Parathyroid adenoma (tissue), 2 donors: ENCODE data around the gene ETV1.

Experiments used
- H2AFZ ChIP-seq: fragments of 300-600 bp; sonication (generic); one replicate; pipeline ENCODE4 v1.7.0; 2017; ENCODE audit warnings: antibody characterized with exemption, mild to moderate bottlenecking
- H3K27ac ChIP-seq: fragments of 300-600 bp; sonication (generic); one replicate; pipeline ENCODE4 v1.7.0; 2017
- H3K27me3 ChIP-seq: fragments of 300-600 bp; sonication (generic); one replicate; pipeline ENCODE4 v1.7.0; 2017; ENCODE audit warnings: low read length; ENCODE audit not compliant: control insufficient read depth, insufficient read depth
- H3K36me3 ChIP-seq: fragments of 300-600 bp; sonication (generic); one replicate; pipeline ENCODE4 v1.7.0; 2017; ENCODE audit warnings: low read length; ENCODE audit not compliant: control insufficient read depth, insufficient read depth
- H3K4me1 ChIP-seq: fragments of 300-600 bp; sonication (generic); one replicate; pipeline ENCODE4 v1.7.0; 2017; ENCODE audit warnings: control low read depth
- H3K4me2 ChIP-seq: fragments of 300-600 bp; sonication (generic); one replicate; pipeline ENCODE4 v1.7.0; 2017; ENCODE audit warnings: low read length
- H3K4me3 ChIP-seq: fragments of 300-600 bp; sonication (generic); one replicate; pipeline ENCODE4 v1.7.0; 2017; ENCODE audit warnings: low read depth, low read length
- H3K79me2 ChIP-seq: fragments of 300-600 bp; sonication (generic); one replicate; pipeline ENCODE4 v1.7.0; 2017; ENCODE audit warnings: control low read depth
- H3K9ac ChIP-seq: fragments of 300-600 bp; sonication (generic); one replicate; pipeline ENCODE4 v1.7.0; 2017; ENCODE audit warnings: mild to moderate bottlenecking
- H3K9me3 ChIP-seq: fragments of 300-600 bp; sonication (generic); one replicate; pipeline ENCODE4 v1.7.0; 2017; ENCODE audit warnings: low read length; ENCODE audit not compliant: control insufficient read depth
- TF ChIP-seq, protein P1 (sequence below): fragments of 300-600 bp; sonication (generic); IDR thresholded peaks from one replicate; pipeline ENCODE4 v1.7.0; 2017; ENCODE audit warnings: antibody characterized with exemption, mild to moderate bottlenecking
- donor health status: primary hyperparathyroidism.

Gene ETV1

DNA sequence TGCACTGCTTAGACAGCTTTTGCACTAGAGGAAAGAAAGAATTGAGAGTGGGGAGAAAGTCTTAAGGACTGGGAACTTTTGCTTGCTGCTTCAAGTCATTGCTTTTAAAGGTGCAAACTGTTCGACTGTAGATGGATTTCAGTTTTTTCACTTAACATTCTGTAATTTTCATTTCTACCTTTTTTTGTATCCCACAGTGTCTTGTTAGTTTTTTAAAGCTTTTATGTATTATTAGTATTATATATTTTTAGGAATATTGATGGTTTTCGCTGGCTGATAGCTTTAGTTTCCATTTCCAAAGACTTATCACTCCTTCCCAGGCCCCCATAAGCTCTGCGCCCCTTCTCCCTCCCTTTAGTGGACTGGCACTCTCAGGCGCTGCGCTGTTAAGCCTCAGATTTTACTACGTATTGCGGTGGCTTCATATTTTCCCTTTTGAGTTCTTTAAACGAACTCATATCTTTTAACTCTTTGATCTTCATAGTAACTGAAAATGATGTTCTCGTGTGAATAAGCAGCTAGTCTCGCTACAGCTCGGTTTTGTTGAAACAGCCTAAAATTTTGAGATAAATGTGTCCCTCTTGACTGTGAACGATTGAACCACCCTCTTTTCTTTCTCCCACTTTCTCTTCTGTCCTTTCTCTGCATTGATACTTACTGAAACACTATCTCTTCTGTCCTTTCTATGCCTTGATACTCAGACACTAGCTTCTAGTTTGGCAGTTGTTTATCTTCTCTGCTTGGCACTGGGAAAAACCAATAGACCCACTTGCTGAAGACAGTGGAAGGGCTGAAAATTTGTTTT is 2.5 kb upstream of the ETV1 start:
- H3K36me3 ChIP-seq, result no peaks in the 10 kb centered on the region
- H3K27ac ChIP-seq, result peak overlapping the region; percentile 94
- H3K4me1 ChIP-seq, result no peaks in the 10 kb centered on the region
- TF ChIP-seq, protein P1, sequence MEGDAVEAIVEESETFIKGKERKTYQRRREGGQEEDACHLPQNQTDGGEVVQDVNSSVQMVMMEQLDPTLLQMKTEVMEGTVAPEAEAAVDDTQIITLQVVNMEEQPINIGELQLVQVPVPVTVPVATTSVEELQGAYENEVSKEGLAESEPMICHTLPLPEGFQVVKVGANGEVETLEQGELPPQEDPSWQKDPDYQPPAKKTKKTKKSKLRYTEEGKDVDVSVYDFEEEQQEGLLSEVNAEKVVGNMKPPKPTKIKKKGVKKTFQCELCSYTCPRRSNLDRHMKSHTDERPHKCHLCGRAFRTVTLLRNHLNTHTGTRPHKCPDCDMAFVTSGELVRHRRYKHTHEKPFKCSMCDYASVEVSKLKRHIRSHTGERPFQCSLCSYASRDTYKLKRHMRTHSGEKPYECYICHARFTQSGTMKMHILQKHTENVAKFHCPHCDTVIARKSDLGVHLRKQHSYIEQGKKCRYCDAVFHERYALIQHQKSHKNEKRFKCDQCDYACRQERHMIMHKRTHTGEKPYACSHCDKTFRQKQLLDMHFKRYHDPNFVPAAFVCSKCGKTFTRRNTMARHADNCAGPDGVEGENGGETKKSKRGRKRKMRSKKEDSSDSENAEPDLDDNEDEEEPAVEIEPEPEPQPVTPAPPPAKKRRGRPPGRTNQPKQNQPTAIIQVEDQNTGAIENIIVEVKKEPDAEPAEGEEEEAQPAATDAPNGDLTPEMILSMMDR, result no peak
- H3K79me2 ChIP-seq, result no peaks in the 10 kb centered on the region
- no peaks in the 10 kb centered on the region for H3K9me3 ChIP-seq
- no peak overlapping the region for H3K9ac ChIP-seq
- H2AFZ ChIP-seq, result peak overlapping the region; percentile 93
- peak overlapping the region; percentile 80 for H3K4me3 ChIP-seq
- H3K27me3 ChIP-seq, result no peaks in the 10 kb centered on the region
- peak overlapping the region; percentile 59 for H3K4me2 ChIP-seq

DNA sequence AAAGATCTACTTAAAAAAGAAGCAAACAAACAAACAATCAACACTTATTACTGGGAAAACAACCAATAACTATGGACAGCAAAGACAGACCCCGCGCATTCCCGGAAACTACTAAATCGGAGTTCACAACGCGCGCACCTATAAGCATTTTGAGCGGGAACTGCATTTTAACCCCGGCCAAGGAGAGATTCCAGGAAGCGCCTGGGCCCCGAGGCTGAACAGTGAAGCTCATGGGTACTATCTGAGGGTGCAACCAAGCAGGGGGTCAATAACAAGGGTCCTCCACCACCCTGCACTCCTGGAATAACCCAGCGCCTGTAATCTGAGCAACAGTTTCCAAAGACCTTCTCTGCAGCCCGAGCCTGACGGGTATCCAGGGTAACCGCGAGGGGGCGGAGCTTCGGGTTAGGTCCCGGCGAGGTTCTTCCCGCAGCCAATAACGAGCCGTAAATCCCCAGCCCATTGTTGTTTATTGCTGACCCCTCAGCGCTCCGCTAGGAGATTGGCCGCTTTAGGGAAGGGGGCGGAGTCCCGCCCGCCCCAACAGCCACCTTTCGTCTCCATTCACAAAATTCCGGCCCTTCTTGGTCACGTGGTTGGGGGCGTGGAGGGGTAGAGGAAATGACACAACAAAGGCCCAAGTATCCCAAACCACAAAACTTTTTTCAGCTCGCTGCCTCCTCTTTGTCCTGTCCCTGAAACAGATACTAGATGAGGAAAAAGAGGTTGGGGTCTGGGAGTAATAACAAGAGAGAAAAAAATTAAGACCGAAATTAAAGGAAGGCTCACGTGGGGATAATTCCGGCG is 1.7 kb upstream of the ETV1 start:
- Histone ChIP-seq H3K9me3 (no peaks in the 10 kb centered on the region), H3K79me2 (no peaks in the 10 kb centered on the region), H3K4me2 (peak overlapping the region; percentile 82), H3K4me3 (peak overlapping the region; percentile 80), H3K36me3 (no peaks in the 10 kb centered on the region), H3K4me1 (no peaks in the 10 kb centered on the region), H2AFZ (peak overlapping the region; percentile 93), H3K27ac (peak overlapping the region; percentile 94), H3K9ac (no peak overlapping the region), H3K27me3 (no peaks in the 10 kb centered on the region)
- TF ChIP-seq, protein P1, result no peak

DNA sequence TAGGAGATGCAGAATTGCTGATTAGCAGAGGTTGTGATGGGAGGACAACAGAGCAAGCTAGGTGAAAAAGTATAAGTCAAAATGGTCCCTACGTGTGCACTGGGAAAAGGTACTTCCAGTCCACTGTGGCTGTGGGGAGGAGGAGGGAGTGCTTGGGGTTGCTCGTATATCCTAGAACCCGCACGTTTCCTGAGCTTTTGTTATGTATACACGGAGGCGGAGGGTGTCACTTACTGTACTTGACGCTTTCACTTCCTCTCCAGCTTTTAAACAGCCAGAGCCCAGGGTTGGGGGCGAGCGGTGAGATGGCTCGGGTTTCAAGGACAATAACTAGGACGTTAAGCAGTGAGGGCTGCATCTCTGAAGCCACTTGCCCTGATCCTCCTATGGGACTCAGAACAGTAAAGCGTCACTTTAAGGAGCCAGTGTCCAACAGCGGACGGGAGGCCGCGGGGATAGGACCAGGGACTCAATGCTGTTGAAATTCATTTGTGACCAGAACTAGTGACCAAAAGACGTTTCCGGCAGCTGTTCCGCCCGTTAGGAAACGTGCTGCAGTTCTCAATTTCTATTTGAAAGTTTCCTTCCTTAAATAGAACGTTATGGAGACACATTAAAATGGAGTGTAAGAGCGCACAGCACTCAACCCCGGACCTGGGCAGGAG is 985 bp upstream of the ETV1 start:
- Histone ChIP-seq H2AFZ (peak overlapping the region; percentile 93), H3K9ac (no peak overlapping the region), H3K4me2 (peak overlapping the region; percentile 82), H3K4me1 (no peaks in the 10 kb centered on the region), H3K4me3 (peak overlapping the region; percentile 80), H3K27me3 (no peaks in the 10 kb centered on the region), H3K79me2 (no peaks in the 10 kb centered on the region), H3K9me3 (no peaks in the 10 kb centered on the region), H3K27ac (peak overlapping the region; percentile 94), H3K36me3 (no peaks in the 10 kb centered on the region)
- TF ChIP-seq, protein P1, result no peak

DNA sequence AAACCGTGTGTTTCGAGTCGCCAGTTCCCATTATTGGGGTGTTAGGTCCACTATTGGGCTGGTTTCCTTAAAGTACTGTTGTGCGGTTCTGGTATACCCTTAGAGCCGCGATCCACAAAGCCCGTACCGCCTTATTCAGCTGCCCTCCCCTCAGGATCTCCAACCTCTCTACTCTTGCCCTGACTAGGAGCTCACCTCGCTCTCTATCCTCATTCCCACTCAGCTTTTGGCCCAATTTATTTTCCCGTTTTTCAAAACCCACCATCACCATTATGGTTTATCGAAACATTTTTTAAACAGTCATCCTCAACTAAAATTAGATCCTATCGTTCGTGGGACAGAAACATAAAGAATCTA is 461 bp upstream of the ETV1 start:
- no peak overlapping the region for H3K9ac ChIP-seq
- no peaks in the 10 kb centered on the region for H3K79me2 ChIP-seq
- peak overlapping the region; percentile 82 for H3K4me2 ChIP-seq
- no peaks in the 10 kb centered on the region for H3K9me3 ChIP-seq
- no peaks in the 10 kb centered on the region for H3K4me1 ChIP-seq
- H3K4me3 ChIP-seq, result peak overlapping the region; percentile 80
- peak overlapping the region; percentile 94 for H3K27ac ChIP-seq
- H2AFZ ChIP-seq, result peak overlapping the region; percentile 93
- no peaks in the 10 kb centered on the region for H3K36me3 ChIP-seq
- TF ChIP-seq, protein P1, result no peak
- H3K27me3 ChIP-seq, result no peaks in the 10 kb centered on the region
